VCaP (cell line): ENCODE results near the gene GABARAPL1.

Experiments
- H3K27ac ChIP-seq: fragments of 450-650 bp; 2 replicates; pipeline ENCODE4 v1.5.1; 2017
- CTCF ChIP-seq: fragments of 450-650 bp; conservative IDR thresholded peaks from 2 replicates; pipeline ENCODE4 v1.5.1; 2017; ENCODE audit warnings: mild to moderate bottlenecking, moderate library complexity

The GABARAPL1 gene

GRCh38 chr12:10212739-10213131, at the start of gene GABARAPL1:
Gene GABARAPL1, plus strand, starts transcription at chr12:10212877. Its CDS starts 253 bp downstream, at chr12:10213130.
- no peak for TF ChIP-seq CTCF
- peak within 1 kb of the TSS; percentile 88 for H3K27ac ChIP-seq

- TF ChIP-seq CTCF: no peak
- no peak overlapping the region for H3K27ac ChIP-seq
Observed at GRCh38 chr12:10163084-10163483, 49.6 kb upstream of the GABARAPL1 start.

- H3K27ac ChIP-seq: no peak overlapping the region
- TF ChIP-seq CTCF: no peak
Observed at GRCh38 chr12:10165421-10165820, 47.3 kb upstream of the GABARAPL1 start.

GRCh38 chr12:10167599-10167998, 45.1 kb upstream of the GABARAPL1 start:
- TF ChIP-seq CTCF: no peak
- H3K27ac ChIP-seq: no peak overlapping the region

- TF ChIP-seq CTCF: no peak
- no peak overlapping the region for H3K27ac ChIP-seq
Observed at GRCh38 chr12:10169104-10169503, 43.6 kb upstream of the GABARAPL1 start.

GRCh38 chr12:10170216-10170615, 42.5 kb upstream of the GABARAPL1 start:
- no peak for TF ChIP-seq CTCF
- no peak overlapping the region for H3K27ac ChIP-seq

GRCh38 chr12:10171973-10172728, 40.5 kb upstream of the GABARAPL1 start, which contains the start of gene OLR1:
Gene OLR1, minus strand, starts transcription at chr12:10172132. Its CDS starts 55 bp downstream, at chr12:10172077.
- no peak within 1 kb of the TSS for H3K27ac ChIP-seq

More at GRCh38 chr12:10171973-10172728, 40.5 kb upstream of the GABARAPL1 start, which contains the start of gene OLR1:
- TF ChIP-seq CTCF: no peak
